ENCODE measurements around the gene PDE3A.

The PDE3A gene

GRCh38 chr12:20695232-20695631 lies 326.9 kb downstream of the PDE3A start, which contains the start of gene SLCO1C1:
TSS of gene SLCO1C1 (plus strand) at chr12:20695332. CDS start at chr12:20699577, 4,245 bp downstream.
- DNase-seq (ENCODE audit: low spot score): no peak
- in situ Hi-C loops (cut with MboI; ENCODE audit: low pct_unique_long_range_greater_than_20kb, low sequenced_read_pairs, unreplicated experiment): no loop called here
- TF ChIP-seq, protein P1, sequence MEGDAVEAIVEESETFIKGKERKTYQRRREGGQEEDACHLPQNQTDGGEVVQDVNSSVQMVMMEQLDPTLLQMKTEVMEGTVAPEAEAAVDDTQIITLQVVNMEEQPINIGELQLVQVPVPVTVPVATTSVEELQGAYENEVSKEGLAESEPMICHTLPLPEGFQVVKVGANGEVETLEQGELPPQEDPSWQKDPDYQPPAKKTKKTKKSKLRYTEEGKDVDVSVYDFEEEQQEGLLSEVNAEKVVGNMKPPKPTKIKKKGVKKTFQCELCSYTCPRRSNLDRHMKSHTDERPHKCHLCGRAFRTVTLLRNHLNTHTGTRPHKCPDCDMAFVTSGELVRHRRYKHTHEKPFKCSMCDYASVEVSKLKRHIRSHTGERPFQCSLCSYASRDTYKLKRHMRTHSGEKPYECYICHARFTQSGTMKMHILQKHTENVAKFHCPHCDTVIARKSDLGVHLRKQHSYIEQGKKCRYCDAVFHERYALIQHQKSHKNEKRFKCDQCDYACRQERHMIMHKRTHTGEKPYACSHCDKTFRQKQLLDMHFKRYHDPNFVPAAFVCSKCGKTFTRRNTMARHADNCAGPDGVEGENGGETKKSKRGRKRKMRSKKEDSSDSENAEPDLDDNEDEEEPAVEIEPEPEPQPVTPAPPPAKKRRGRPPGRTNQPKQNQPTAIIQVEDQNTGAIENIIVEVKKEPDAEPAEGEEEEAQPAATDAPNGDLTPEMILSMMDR (IDR thresholded peaks at IDR 0.05; ENCODE audit: extremely low read depth, insufficient read depth, missing control alignments): no peak

DNA sequence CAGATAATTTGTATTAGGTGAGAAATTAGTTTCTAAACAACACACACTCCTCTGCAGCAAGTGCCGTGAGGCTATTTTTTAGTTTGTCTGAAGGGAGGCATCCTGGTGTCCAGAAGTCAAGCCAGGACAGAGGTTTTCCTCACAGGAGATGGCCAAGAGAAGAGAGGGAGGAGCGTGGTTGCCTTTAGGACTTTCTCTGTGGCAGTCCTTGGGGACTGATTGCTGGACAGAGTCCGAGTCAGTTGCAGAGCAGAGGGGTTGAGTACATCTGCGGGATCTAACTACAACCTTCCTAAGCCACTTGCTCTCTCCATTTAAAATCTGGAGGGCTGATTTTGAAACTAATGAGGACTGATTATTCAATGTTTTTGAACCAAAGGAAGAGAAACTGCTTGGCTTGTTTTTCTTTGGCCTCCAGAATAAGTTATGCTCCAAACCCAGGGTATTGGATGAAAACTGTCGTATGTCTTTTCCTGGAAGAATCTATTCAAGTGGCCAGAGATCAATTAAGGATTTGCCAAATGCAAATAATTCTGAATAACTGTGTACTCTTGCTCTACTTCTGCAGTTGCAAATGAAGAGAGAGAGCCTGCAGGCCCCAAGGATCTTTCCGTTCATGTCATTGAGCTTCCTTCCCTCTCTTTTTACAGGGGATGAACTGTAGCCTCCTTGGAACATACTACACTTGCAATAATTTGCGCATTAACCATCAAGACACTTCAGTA lies 328.0 kb downstream of the PDE3A start:
- TF ChIP-seq, protein P1 (IDR thresholded peaks at IDR 0.05; ENCODE audit: extremely low read depth, insufficient read depth, missing control alignments): no peak
- in situ Hi-C loops (cut with MboI; ENCODE audit: low pct_unique_long_range_greater_than_20kb, low sequenced_read_pairs, unreplicated experiment): no loop called here

DNA sequence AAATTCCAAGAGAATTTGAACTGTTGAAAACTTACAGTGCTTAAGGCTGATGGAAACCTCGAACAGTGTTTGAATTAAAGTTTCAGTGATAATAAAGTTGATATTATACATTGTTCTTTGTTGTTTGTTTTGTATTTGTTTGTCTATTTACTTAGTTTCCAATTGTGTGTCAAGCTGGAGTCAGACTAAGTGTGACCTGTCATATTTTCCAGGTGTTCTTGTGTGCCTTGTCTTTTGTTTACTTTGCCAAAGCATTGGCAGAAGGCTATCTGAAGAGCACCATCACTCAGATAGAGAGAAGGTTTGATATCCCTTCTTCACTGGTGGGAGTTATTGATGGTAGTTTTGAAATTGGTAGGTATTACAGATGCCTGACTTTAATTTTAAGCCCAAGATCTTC lies 332.8 kb downstream of the PDE3A start:
- DNase-seq (ENCODE audit: low spot score): no peak
- TF ChIP-seq, protein P1 (IDR thresholded peaks at IDR 0.05; ENCODE audit: extremely low read depth, insufficient read depth, missing control alignments): no peak
- in situ Hi-C loops (cut with MboI; ENCODE audit: low pct_unique_long_range_greater_than_20kb, low sequenced_read_pairs, unreplicated experiment): no loop called here

More for the DNA sequence above, 328.0 kb downstream of the PDE3A start:
- DNase-seq (ENCODE audit: low spot score): no peak

DNA sequence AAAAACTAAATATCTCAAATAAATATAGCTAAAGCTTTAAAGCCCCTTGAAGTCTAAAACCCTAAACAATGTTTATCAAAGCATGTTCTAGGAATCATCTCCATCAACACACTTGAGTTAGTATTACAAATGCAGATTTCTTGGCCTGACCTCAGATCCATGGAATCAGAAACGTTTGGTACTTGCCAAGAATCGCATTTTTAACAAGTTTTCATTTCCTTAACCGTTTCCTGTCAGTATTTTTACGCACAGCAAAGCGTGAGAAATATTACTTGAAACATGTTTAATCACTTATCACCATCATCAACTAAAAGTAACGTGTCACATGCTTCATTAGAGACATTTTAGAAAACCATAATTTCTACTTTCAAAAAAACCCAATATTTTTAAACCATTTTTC lies 336.5 kb downstream of the PDE3A start:
- in situ Hi-C loops (cut with MboI; ENCODE audit: low pct_unique_long_range_greater_than_20kb, low sequenced_read_pairs, unreplicated experiment): no loop called here
- TF ChIP-seq, protein P1 (IDR thresholded peaks at IDR 0.05; ENCODE audit: extremely low read depth, insufficient read depth, missing control alignments): no peak
- no peak for DNase-seq (ENCODE audit: low spot score)

DNA sequence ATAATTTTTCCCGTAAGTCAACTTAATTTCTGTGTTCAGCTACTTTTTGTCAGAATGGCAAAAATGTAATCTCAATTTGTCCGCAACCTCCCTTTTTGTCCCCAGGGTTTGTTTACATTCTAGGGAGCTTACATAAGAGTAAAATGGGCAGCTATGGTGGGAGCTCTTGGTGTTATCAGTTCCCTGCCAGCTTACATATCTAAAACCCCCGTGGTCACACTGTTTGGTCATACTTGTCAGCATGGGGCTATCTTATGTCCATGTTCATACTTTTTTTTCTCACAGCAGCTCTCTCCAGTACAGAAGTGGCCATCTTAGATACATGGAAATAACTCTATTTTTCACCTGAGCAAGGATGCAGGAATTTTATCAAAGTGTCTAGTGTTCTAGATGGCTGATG lies 343.5 kb downstream of the PDE3A start:
- in situ Hi-C loops (cut with MboI; ENCODE audit: low pct_unique_long_range_greater_than_20kb, low sequenced_read_pairs, unreplicated experiment): no loop called here

DNA sequence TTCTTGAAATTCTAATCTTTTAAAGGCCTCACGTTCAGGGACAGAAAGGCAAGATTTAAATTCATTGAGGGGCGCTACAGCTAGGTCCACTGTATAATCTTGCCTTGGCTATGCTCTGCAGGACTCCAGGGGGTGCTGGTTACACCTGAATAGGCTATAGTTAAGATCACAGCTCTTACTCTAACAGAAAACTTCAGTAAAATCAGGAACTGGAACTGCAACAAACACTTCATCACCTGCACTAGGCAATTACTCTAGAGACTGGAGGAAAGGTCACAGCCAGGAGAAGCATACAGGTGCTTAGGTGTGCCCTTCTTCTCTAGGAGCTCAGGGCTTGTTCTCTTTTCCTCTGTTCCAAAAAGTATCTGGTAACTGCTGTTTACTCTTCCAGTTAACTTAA lies 347.7 kb downstream of the PDE3A start:
- in situ Hi-C loops (cut with MboI; ENCODE audit: low pct_unique_long_range_greater_than_20kb, low sequenced_read_pairs, unreplicated experiment): no loop called here
- TF ChIP-seq, protein P1 (IDR thresholded peaks at IDR 0.05; ENCODE audit: extremely low read depth, insufficient read depth, missing control alignments): no peak
- DNase-seq (ENCODE audit: low spot score): no peak

More for the DNA sequence above, 343.5 kb downstream of the PDE3A start:
- TF ChIP-seq, protein P1 (IDR thresholded peaks at IDR 0.05; ENCODE audit: extremely low read depth, insufficient read depth, missing control alignments): no peak
- DNase-seq (ENCODE audit: low spot score): no peak
